H1 (cell line): ENCODE results near the gene RITA1.

Source experiments
- RXRA ChIP-seq: IDR thresholded peaks from 2 replicates; pipeline ENCODE4 v1.6.1; 2011; ENCODE audit warnings: low read depth, mild to moderate bottlenecking, low read length, moderate library complexity; ENCODE audit not compliant: insufficient read depth
- TF ChIP-seq, protein P1 (sequence below), 3 experiments: IDR thresholded peaks; 1 replicate in 2 of 3; 2 replicates in 1 of 3; pipeline versions ENCODE4 v1.5.1 to v1.6.1; 2011; ENCODE audit warnings: low read length in 3 of 3, mild to moderate bottlenecking in 3 of 3, inconsistent platforms in 2 of 3, low read depth in 1 of 3, moderate library complexity in 1 of 3; ENCODE audit not compliant: insufficient read depth in 1 of 3; ENCODE audit errors: control extremely low read depth in 1 of 3

GRCh38 chr12:113184098-113184899 is 1.2 kb upstream of the RITA1 start:
- TF ChIP-seq, protein P1, sequence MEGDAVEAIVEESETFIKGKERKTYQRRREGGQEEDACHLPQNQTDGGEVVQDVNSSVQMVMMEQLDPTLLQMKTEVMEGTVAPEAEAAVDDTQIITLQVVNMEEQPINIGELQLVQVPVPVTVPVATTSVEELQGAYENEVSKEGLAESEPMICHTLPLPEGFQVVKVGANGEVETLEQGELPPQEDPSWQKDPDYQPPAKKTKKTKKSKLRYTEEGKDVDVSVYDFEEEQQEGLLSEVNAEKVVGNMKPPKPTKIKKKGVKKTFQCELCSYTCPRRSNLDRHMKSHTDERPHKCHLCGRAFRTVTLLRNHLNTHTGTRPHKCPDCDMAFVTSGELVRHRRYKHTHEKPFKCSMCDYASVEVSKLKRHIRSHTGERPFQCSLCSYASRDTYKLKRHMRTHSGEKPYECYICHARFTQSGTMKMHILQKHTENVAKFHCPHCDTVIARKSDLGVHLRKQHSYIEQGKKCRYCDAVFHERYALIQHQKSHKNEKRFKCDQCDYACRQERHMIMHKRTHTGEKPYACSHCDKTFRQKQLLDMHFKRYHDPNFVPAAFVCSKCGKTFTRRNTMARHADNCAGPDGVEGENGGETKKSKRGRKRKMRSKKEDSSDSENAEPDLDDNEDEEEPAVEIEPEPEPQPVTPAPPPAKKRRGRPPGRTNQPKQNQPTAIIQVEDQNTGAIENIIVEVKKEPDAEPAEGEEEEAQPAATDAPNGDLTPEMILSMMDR (IDR thresholded peaks at IDR 0.05; ENCODE audit: control extremely low read depth in 1 of 3, insufficient read depth in 1 of 3, low read depth in 1 of 3, low read length in 3 of 3) = no peak
- TF ChIP-seq RXRA = no peak
